SK-N-SH (cell line): ENCODE measurements around the gene DNAH1.

ENCODE experiments used
- POLR2AphosphoS5 ChIP-seq: IDR thresholded peaks from 2 replicates; pipeline ENCODE4 v1.6.1; 2012; ENCODE audit warnings: low read depth, low read length
- TAF1 ChIP-seq: IDR thresholded peaks from 2 replicates; pipeline ENCODE4 v1.6.1; 2012; ENCODE audit warnings: low read depth, mild to moderate bottlenecking, low read length, moderate library complexity, borderline replicate concordance

DNA sequence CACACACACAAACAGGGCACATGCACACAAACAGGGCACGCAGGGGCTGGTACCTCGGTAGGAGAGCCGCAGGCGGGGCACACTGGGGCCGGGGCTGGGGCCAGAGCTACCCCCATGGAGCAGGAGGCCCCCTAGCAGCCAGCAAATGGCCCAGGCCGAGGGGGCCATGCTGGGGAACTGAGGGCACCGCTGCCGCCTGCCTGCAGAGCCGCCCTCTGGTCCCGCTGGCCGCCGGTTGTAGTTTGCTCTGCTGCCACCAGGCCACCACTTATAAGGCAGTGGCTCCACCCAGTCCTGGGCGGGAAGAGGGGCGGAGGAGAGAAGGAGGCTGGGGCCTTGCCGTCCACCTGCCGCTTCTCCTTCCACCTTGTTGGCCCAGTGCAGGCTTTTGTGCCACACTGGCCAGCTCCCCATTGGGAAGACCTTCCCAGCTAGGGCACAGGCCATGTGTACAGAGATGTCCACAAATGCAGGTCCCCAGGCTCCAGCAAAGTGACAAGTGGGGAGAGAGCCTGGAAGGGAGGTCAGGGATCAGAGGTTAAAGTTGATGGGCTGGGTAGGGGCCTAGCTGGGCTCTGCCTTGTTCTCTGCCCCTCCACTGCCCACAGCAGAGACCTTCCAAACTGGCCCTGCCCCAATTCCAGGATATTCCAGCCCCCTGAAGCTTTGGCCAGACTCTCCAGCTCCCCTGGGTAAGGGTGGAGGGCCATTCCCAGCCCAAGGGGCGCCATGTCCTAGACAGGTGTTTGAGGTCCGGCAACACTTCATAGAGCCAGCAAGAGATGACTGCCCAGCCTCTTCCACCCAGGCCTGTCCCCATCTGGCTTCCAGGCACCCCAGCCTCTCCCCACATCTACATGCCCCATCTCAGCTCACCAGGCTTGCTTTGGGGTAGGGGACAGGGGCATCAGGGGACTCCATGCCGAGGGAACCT, 129.0 kb downstream of the DNAH1 start, which contains the start of gene SEMA3G:
- TF ChIP-seq TAF1 (no peak), POLR2AphosphoS5 (no peak)
